HFF-Myc (cell line): Measurements from ENCODE around the gene IGF2R.

Experiments used
- DNase-seq: peaks from one replicate; pipeline ENCODE4 v3.0.0-alpha.2; 2011; ENCODE audit warnings: low read depth; ENCODE audit errors: extremely low read depth
- H3K4me3 ChIP-seq: replicated peaks from 2 replicates; pipeline ENCODE4 v1.5.1; 2011; ENCODE audit warnings: low read depth, mild to moderate bottlenecking, control low read depth, low read length
- TF ChIP-seq, protein P1 (sequence below): IDR thresholded peaks from 2 replicates; pipeline ENCODE4 v1.5.1; 2012; ENCODE audit warnings: mild to moderate bottlenecking, low read depth, low read length, control low read depth; ENCODE audit errors: missing control alignments

The IGF2R gene

DNA sequence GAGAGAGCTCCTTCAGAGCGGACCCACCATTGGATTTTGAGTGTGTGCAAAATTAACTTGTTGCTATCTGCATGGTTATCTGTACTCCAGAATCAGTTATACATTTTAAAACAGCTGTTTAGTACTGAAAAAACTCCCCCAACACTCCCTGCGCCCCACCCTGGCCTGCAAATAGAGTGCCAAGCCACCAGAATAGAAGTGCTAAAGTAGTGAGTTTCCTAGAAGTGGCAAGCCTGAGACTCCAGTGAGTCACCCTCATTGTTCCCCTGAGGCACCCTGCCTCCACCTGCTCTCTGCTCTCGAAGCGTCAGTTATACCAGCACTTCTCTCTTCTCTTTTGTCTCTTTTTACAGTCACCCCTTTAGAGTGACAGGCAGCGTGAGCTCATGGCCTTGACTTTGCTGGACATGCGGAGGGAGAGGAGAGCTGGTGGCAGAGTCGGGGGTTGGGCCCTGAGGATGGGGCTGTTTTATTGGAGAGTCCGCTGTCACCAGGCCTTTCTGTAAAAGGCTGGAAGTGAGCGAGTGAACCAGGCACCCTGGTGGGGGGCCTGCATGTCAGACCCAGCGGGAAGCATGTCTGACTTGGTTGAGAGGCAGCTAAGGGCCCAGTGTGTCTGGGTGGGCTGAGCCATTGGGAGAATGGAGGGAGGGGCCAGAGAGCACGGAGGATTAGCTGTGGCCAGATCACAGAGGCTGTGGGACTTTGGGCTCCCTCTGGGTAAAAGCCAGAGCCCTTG, 10.4 kb downstream of the IGF2R start:
- no peak overlapping the region for H3K4me3 ChIP-seq
- no peak for DNase-seq
- TF ChIP-seq, protein P1, sequence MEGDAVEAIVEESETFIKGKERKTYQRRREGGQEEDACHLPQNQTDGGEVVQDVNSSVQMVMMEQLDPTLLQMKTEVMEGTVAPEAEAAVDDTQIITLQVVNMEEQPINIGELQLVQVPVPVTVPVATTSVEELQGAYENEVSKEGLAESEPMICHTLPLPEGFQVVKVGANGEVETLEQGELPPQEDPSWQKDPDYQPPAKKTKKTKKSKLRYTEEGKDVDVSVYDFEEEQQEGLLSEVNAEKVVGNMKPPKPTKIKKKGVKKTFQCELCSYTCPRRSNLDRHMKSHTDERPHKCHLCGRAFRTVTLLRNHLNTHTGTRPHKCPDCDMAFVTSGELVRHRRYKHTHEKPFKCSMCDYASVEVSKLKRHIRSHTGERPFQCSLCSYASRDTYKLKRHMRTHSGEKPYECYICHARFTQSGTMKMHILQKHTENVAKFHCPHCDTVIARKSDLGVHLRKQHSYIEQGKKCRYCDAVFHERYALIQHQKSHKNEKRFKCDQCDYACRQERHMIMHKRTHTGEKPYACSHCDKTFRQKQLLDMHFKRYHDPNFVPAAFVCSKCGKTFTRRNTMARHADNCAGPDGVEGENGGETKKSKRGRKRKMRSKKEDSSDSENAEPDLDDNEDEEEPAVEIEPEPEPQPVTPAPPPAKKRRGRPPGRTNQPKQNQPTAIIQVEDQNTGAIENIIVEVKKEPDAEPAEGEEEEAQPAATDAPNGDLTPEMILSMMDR: no peak

DNA sequence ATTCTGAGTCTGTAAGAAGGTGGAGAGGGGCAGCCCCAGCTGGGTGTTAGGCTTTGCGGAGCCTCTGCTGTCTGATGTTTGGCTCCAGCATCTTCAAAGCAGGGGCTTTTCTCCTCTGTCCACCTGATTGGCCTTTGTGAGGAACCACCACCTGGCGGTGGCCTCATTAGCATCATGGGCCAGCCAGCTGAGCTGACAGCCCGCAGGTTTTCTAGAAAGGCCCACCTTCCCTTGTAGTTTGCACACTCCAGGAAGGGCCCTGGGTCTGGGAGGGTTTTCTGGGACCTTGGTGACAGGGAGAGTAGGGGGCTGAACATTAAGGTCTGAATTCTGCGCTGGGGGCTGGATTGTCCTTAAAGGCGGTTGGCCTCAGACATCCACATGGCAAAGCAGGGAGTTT, 11.6 kb downstream of the IGF2R start:
- DNase-seq: no peak
- TF ChIP-seq, protein P1: no peak
- no peak overlapping the region for H3K4me3 ChIP-seq

DNA sequence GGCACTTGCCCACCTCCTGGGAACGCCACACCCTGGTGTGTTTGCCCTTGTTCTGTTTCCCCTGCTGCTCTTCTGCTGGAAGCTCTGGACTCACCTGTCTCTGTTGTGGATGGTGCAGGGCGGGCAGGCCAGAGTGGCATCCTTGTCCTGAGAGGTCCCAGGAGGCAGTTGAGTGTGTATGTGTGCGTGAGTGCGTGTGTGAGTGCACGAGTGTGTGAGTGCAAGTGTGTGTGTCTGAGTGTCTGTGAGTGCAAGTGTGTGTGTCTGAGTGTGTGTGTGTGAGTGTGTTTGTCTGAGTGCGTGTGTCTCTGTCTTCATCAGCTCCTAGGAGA, 12.2 kb downstream of the IGF2R start:
- no peak overlapping the region for H3K4me3 ChIP-seq
- TF ChIP-seq, protein P1: no peak
- no peak for DNase-seq

DNA sequence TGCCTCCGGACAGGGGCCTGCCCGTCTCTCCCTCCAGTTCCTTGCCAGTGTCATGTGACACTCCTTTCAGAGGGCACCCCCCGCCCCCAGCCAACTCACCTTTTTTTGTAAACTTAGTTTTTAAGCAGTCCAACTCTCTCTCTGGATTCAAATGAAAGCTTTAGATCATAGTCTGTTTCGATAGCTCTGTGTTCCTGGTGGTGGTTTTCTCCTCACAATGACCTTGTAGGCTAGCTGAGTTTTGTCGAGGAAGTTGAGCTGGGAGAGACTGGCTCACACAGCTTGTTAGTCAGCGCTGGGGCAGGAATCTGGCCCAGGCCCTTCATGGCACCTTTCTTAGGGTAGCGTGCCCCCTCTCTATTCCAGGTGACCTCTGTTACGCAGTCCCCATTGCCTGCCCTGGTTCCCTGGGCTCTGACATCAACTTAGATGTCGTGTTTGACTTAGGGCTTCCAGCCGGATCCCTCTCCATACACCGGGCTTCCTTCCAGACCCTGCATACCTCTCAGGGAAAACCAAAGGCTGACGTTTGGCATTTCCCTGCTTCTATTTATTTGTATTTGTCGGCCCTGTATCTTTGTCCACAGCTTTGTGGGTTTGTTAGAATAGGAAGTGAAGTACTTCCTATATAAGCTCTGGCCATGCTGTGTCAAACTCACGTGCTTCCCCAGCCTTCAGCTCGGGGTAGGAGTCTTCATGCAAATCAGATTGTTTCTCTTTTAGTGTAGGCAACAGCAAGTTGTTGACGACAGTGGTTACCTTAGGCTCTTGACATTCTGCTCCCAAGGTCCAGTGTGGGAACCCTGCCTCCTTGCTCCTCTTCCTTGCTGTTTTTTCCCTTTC, 12.7 kb downstream of the IGF2R start:
- TF ChIP-seq, protein P1: no peak
- no peak overlapping the region for H3K4me3 ChIP-seq
- no peak for DNase-seq

DNA sequence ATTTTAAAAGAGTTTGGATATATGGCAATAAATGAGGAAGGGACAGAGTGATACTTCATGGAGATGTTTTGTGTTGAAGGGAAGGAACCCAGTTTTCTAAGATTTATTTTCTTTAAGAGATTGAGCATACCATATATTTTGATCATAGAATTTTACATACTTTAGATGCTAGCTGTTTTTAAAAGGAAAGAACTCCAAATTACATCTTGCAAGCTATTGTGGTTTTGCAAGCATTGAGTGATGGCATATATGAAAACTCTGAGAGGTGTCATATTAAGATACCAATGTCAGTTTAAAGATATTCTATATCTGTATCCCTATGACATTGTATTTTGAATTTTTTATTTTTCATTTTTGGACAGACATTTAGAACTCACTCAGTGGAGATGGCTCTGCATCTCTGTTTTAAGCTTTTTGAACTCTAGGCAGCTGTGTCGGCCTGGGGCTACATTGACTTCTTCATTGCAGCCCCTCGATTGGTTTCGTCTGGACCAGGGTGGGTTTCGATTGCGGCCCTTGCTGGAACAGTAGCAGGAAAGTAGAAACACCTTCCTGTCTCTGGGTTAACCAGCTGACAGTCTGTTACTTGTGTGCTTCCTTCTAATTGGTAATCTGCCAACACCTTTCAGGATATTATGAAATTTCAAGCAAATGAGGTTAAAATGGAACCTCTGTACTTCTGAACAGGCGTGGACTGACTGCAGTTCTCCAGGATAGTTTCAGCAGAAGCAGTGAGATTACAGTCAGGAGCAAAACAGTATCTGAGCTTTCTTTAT, 14.0 kb downstream of the IGF2R start:
- TF ChIP-seq, protein P1: no peak
- DNase-seq: no peak
- H3K4me3 ChIP-seq: no peak overlapping the region

DNA sequence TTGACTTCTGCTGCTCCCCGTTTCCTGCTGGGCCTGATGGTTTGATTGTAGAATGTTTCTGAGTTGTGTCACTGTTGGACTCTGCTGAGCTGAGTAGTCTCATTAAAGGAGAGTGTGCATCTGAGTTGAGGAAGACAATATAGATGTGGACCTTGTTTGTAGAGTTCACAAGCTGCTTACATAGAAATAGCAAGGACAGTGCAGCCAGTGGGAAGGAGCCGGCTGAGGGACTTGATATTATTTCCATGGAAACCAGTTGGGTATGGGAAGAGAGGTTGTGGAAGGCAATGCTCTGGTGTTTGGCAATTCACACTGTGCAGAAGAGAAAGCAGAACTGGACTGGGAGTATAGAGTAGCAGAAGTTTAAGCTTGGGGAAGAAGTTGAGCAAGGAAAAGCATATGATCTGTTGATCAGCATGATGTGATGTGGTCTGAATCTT, 14.8 kb downstream of the IGF2R start:
- H3K4me3 ChIP-seq: no peak overlapping the region
- TF ChIP-seq, protein P1: no peak
- DNase-seq: no peak
